Endothelial cell (in vitro differentiated cells): Measurements from ENCODE around the gene CPVL. TPM values are rescaled to one million over a fixed set of nuclear protein-coding genes. Genes with fewer than 3 reads are reported as not detected.

Experiments used
- DNase-seq: peaks from one replicate; pipeline ENCODE4 v3.0.0; 2021; ENCODE audit warnings: low spot score
- H3K27ac Mint-ChIP-seq: one replicate; pipeline ENCODE4 v1.8.0; 2021; ENCODE audit warnings: mixed read lengths, inconsistent platforms; ENCODE audit not compliant: unreplicated experiment
- H3K27me3 Mint-ChIP-seq: one replicate; pipeline ENCODE4 v1.8.0; 2021; ENCODE audit warnings: mild to moderate bottlenecking, moderate library complexity, mixed read lengths, inconsistent platforms; ENCODE audit not compliant: unreplicated experiment
- H3K36me3 Mint-ChIP-seq: one replicate; pipeline ENCODE4 v1.8.0; 2021; ENCODE audit warnings: mild to moderate bottlenecking, low read depth, mixed read lengths, inconsistent platforms; ENCODE audit not compliant: unreplicated experiment
- H3K4me1 Mint-ChIP-seq: one replicate; pipeline ENCODE4 v1.8.0; 2021; ENCODE audit warnings: mild to moderate bottlenecking, mixed read lengths, inconsistent platforms; ENCODE audit not compliant: unreplicated experiment
- H3K4me3 Mint-ChIP-seq: one replicate; pipeline ENCODE4 v1.8.0; 2021; ENCODE audit warnings: mild to moderate bottlenecking, mixed read lengths, inconsistent platforms; ENCODE audit not compliant: unreplicated experiment
- H3K9me3 Mint-ChIP-seq: one replicate; pipeline ENCODE4 v1.8.0; 2021; ENCODE audit warnings: mixed read lengths, inconsistent platforms; ENCODE audit not compliant: unreplicated experiment
- CTCF ChIP-seq: fragments of 200-600 bp; sonication (generic); IDR thresholded peaks from one replicate; pipeline ENCODE4 v1.5.0; 2021; ENCODE audit warnings: antibody characterized with exemption; ENCODE audit not compliant: unreplicated experiment
- total RNA-seq: library from RNA; stranded (reverse); fragmentation: NEBNext Ultra II Directional; extraction: Animal tissue kit (Norgen Biotek cat#: 25700); gene quantifications from one replicate; pipeline ENCODE4 v1.2.1, GENCODE V29; 2021; ENCODE audit not compliant: unreplicated experiment

Gene CPVL
- total RNA-seq, 1 donor from 2014 or later: 21.8 TPM

- no peak overlapping the region for H3K27ac Mint-ChIP-seq
- no peaks in the 10 kb centered on the region for H3K9me3 Mint-ChIP-seq
- TF ChIP-seq CTCF: no peak
- peaks cover 2% of the 10 kb centered on the region for H3K27me3 Mint-ChIP-seq
- H3K4me1 Mint-ChIP-seq: no peaks in the 10 kb centered on the region
- H3K36me3 Mint-ChIP-seq: no peaks in the 10 kb centered on the region
- H3K4me3 Mint-ChIP-seq: no peak overlapping the region
- no peak for DNase-seq
Measured at GRCh38 chr7:29075606-29076005, 70.7 kb downstream of the CPVL start.

- no peak for DNase-seq
- H3K27me3 Mint-ChIP-seq: peaks cover 2% of the 10 kb centered on the region
- no peaks in the 10 kb centered on the region for H3K4me1 Mint-ChIP-seq
- no peaks in the 10 kb centered on the region for H3K36me3 Mint-ChIP-seq
- H3K27ac Mint-ChIP-seq: no peak overlapping the region
- TF ChIP-seq CTCF: no peak
- H3K9me3 Mint-ChIP-seq: no peaks in the 10 kb centered on the region
- no peak overlapping the region for H3K4me3 Mint-ChIP-seq
Measured at GRCh38 chr7:29071203-29071874, 75.0 kb downstream of the CPVL start.

GRCh38 chr7:29066641-29067040, 79.7 kb downstream of the CPVL start:
- no peak for DNase-seq
- Mint-ChIP-seq H3K27me3 (no peaks in the 10 kb centered on the region), H3K36me3 (no peaks in the 10 kb centered on the region), H3K4me3 (no peak overlapping the region), H3K27ac (no peak overlapping the region), H3K4me1 (no peaks in the 10 kb centered on the region), H3K9me3 (no peaks in the 10 kb centered on the region)
- TF ChIP-seq CTCF: no peak

- no peaks in the 10 kb centered on the region for H3K9me3 Mint-ChIP-seq
- no peaks in the 10 kb centered on the region for H3K4me1 Mint-ChIP-seq
- no peaks in the 10 kb centered on the region for H3K27me3 Mint-ChIP-seq
- no peak for DNase-seq
- no peak overlapping the region for H3K27ac Mint-ChIP-seq
- no peak overlapping the region for H3K4me3 Mint-ChIP-seq
- H3K36me3 Mint-ChIP-seq: no peaks in the 10 kb centered on the region
- no peak for TF ChIP-seq CTCF
Measured at GRCh38 chr7:29065181-29065857, 81.0 kb downstream of the CPVL start.

GRCh38 chr7:29063872-29064271, 82.5 kb downstream of the CPVL start:
- no peaks in the 10 kb centered on the region for H3K4me1 Mint-ChIP-seq
- no peaks in the 10 kb centered on the region for H3K36me3 Mint-ChIP-seq
- no peaks in the 10 kb centered on the region for H3K27me3 Mint-ChIP-seq
- DNase-seq: no peak
- no peak overlapping the region for H3K4me3 Mint-ChIP-seq
- no peak overlapping the region for H3K27ac Mint-ChIP-seq
- no peaks in the 10 kb centered on the region for H3K9me3 Mint-ChIP-seq
- no peak for TF ChIP-seq CTCF
